Stimulated activated CD4-positive, alpha-beta T cell treated with anti-CD3 and anti-CD28 coated beads, TNF-alpha, amount 100 ng/mL, for 24 hours (primary cell): ENCODE results near the gene SPDYE3.
"Not testable (repeated sequence)": the region's sequence is repeated elsewhere in the genome, so short reads cannot be mapped to it uniquely, and the experiment has no call there.

Experiments used
- DNase-seq, 3 experiments: peaks; one replicate each; pipeline ENCODE4 v3.0.0-alpha.2; 2020; ENCODE audit warnings: low read depth in 3 of 3

The SPDYE3 gene

GRCh38 chr7:100307402-100307801 is at the start of gene SPDYE3:
Gene SPDYE3 (plus strand): TSS chr7:100307702. CDS start chr7:100307886, 184 bp downstream.
- not testable (repeated sequence) for DNase-seq

GRCh38 chr7:100259984-100260383 is 47.5 kb upstream of the SPDYE3 start:
- not testable (repeated sequence) for DNase-seq

- DNase-seq = not testable (repeated sequence)
Observed at GRCh38 chr7:100262896-100263295, 44.6 kb upstream of the SPDYE3 start.

DNA sequence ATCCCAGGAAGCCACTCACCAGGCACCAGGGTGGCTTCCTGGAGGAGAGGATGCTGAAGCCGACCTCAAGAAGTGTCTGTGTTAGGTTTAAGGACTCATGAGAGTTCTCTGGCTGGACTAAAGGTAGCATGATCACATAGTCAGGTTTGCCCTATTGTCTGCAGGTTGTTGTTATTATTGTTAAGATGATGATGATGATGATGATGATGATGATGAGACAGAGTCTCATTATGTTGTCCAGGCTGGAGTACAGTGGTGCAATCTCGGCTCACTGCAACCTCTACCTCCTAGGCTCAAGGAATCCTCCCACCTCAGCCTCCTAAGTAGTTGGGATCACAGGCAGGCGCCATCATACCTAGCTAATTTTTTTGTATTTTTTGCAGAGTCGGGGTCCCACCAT is 43.3 kb upstream of the SPDYE3 start:
- DNase-seq = not testable (repeated sequence)

DNA sequence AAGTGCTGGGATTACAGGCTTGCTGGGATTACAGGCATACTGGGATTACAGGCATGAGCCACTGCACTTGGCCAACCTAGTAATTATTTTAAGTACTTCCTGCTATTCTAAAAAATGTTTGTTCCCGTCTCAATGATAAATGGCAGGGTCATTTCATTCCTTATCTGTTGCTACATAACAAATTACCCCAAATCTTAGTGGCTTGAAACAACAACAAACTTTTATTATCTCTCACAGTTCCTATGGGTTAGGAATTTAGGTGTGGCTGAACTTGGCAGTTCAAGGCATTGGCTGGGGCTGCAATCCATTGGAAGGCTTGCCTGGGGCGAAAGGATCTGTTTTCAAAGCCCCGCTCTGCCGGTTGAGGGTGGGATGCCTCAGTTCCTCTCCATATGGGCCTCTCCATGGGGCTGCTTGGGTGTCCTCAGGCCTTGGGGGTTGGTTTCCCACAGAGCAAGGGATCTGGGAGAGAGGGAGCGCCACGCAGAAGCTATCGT is 42.8 kb upstream of the SPDYE3 start:
- not testable (repeated sequence) for DNase-seq

DNA sequence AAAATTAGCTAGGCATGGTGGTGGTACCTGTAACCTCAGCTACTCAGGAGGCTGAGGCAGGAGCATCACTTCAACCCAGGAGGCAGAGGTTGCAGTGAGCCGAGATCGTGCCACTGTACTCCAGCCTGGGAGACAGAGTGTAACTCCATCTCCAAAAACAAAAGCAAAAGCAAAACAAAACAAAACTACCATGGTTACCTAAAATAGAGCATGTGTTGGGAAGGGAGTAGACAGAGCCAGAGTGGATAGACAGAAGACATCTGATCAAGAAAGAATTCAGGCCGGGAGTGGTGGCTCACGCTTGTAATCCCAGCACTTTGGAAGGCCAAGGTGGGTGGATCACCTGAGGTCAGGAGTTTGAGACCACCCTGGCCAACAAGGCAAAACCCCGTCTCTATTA is 41.7 kb upstream of the SPDYE3 start:
- not testable (repeated sequence) for DNase-seq

- no peak for DNase-seq
Observed at GRCh38 chr7:100266576-100267354, 40.7 kb upstream of the SPDYE3 start.

DNA sequence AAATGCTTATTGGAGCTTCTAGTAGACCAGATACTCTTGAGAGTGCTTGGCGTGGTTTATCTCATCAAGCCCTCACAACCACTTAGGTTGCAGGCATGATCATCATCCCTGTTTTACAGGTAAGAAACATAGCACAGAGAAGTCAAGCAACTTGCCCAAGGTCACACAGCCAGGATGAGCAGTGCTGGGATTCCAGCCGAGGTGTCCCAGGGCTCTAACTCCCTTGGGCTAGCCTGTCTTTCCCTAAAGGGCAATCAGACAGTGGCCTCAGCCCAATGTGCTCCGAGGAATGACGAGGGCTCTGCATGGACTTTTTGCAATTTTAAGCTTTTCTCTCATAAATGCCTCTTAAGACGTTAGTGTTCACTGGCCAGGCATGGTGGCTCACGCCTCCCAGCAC is 39.9 kb upstream of the SPDYE3 start:
- DNase-seq = no peak

DNA sequence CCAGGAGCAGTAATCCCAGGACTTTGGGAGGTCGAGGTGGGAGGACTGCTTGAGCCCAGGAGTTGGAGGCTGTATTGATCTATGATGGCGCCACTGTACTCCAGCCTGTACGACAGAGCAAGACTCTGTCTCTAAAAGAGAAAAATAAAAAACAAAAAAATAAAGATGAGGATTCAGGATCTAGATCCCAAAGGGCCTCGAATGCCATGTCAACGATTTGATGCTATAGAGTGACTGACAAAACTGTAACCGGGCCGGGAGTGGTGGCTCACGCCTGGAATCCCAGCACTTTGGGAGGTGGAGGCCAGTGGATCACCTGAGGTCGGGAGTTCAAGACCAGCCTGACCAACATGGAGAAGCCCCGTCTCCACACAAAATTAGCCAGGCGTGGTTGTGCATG is 38.6 kb upstream of the SPDYE3 start:
- not testable (repeated sequence) for DNase-seq

GRCh38 chr7:100269306-100270045 is 38.0 kb upstream of the SPDYE3 start:
- not testable (repeated sequence) for DNase-seq

DNA sequence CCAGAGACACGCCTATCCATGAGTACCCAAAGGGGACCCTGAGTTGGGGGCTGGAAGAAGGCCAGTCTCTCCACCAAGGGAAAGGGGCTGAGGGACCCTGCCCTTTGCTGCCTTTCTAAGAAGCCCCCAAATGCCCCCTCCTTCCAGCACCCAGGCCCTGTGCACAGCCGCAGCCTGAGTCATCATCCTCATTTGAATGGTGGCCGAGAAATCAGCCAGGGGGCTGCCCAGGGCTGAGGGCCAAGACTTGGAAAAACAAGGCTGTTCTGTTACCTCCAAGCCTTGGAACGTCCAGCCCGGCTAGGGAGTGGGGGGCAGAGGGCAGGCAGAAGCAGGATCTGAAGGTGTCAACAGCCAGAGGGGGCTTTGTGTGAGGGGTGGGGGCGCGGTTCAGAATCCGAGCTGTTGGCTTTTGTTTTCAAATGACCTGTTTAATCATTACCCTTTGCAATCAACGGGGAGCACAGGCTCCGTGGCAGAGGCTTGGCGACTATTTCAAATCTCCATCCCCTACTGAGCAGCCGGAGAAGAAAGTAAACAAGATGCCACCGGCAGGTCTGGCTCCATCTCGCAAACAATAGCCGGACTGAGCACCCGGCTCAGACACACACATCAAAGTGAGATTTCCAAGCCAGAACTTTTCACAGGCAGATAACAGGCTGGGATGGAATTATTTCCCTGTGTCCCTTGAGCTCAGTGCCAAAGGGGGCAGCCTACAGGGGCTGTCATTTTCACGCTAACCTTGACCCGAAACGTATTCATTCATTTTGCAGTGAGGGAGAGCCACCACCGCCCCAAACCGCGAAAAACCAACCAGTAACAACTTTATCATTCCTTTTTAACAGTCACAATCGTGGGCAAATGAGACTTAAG is 37.2 kb upstream of the SPDYE3 start:
- not testable (repeated sequence) for DNase-seq

DNA sequence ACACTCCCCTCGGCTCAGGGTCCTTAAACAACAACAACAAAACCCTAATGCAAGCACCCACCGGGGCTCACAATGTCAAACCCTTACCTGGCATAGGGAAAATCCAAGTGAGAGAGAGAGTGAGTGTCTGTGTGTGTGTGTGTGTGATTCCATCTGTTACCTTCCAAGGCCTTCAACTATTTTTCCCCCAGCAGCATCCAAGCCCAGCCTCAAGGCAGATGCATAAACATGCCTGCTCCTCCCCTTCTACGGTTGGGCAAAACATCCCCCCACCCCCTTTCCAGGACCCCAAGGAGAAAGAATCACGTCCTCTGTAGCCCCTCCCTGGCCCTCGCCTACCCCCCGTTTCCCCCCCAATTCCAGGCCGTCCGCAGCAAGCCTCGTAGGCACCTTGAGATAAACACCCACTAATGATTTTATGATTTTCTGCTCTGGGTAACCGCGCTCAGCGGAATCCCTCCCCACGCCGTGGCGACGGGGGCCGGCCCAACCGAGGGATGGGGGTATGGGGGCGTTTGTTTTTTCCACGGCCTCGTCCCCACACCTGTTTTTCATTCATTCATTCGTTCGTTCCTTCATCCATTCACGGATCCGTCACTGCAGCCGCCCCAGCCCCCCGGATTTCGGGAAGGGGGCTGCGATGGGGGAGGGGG is 36.4 kb upstream of the SPDYE3 start:
- not testable (repeated sequence) for DNase-seq

- DNase-seq = peak; percentile 93 to 98 (median 95)
Observed at GRCh38 chr7:100271716-100272537, 35.6 kb upstream of the SPDYE3 start.

DNA sequence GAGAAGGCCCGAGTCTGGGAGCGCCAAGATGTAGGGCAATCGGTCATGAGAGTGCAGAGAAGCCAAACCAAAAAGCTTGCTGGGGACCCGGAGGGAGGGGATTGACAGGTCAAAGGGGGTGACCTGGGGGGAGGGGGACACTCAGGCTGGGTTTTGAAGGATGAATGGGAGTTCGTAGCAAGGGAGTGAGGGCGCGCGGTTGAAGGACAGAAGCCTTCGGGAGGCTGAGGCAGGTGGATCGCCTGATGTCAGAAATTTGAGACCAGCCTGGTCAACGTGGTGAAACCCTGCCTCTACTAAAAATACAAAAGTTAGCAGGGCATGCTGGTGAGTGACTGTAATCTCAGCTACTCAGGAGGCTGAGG is 35.0 kb upstream of the SPDYE3 start:
- not testable (repeated sequence) for DNase-seq

DNA sequence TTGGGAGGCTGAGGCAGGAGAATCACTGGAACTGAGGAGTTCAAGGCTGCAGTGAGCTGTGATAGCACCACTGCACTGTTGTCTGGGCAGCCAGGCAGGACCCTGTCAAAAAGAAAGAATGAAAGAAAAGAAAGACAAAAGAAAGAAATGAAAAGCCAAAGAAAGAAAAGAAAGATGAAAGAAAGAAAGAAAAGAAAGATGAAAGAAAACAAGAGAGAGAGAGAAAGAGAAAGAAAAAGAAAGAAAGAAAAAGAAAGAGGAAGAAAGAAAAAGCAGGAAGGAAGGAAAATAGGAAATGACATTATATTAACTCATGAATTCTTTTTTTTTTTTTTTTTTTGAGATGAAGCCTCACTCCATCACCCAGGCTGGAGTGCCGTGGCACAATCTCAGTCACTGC is 32.4 kb upstream of the SPDYE3 start:
- no peak for DNase-seq

- not testable (repeated sequence) for DNase-seq
Observed at GRCh38 chr7:100276126-100276525, 31.4 kb upstream of the SPDYE3 start.

GRCh38 chr7:100282069-100282608 is 25.4 kb upstream of the SPDYE3 start:
- not testable (repeated sequence) for DNase-seq

DNA sequence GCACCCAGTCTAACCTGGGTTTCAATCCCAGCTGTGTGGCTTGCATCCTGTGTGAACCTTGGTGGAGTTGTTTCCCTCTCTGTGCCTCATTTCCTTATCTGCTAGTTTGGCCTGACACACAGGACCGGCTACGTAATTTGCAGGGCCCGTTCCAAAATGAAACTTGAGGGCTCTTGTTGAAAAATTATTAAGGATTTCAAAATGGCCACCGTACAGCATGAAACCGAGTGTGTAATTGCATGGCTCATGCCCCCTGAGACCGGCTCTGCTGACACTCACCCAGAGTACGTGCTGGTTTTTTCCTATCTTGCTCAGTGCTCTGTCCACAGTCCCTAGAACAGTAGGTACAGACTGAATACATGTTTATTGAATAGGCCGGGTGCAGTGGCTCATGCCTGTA is 24.4 kb upstream of the SPDYE3 start:
- not testable (repeated sequence) for DNase-seq

DNA sequence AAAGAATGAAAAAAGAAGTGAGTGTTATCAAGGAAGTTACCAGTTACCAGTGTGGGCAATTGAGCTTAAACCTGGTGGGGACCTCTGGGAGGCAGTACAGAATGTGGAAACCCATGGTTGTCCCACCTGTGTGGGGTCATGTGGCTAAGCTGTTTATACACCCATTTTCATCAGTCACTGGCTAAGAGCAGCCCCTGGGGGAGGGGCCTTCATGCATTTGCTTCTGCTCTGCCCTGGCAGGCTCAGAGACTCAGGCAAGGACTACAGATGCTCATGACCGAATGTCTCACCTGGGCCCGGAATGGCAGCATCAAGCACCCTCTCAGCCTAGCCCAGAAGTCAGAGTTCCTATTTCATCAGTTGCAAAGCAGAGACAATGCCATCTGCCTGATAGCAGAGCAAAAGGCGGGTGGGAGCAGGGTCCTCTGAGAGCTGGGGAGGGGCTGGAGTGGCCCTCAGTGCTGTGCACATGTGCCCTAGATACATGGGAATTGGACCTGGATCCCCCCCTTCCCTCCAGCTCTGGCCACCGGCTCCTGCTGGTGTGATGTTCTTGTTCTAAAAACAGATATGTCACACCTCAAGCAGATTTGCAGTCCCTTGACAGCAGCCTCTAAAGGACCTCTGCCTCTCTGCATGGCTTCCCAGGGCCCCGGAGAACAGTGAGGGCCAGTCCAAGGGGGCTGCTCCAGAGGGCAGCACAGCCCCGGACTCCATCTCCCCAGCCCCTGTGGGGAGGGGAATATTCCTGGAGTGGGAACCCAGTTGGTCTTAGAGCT is 20.1 kb upstream of the SPDYE3 start:
- not testable (repeated sequence) for DNase-seq
